Glomerular endothelial cell (primary cell): ENCODE measurements around the gene CCDC106. TPM values are rescaled to one million over a fixed set of nuclear protein-coding genes. Genes with fewer than 3 reads are reported as not detected.

Experiments used
- DNase-seq: peaks from one replicate; pipeline ENCODE4 v3.0.0-alpha.2; 2011; ENCODE audit warnings: low read depth, low spot score; ENCODE audit errors: extremely low read depth
- total RNA-seq: library from RNA; depleted of rRNA; stranded (reverse); fragments of >200 nt; gene quantifications from 2 replicates; pipeline ENCODE4 v1.2.3, GENCODE V29; 2015

CCDC106 gene
- total RNA-seq = 24.0 and 28.7 TPM in 2 replicates

GRCh38 chr19:55647732-55648584 lies at the start of gene CCDC106:
TSS of gene CCDC106 (plus strand) at chr19:55648212. CDS start at chr19:55649047, 835 bp downstream.
- DNase-seq = no peak

GRCh38 chr19:55598719-55599467 lies 49.1 kb upstream of the CCDC106 start:
- peak; percentile 64 for DNase-seq

DNA sequence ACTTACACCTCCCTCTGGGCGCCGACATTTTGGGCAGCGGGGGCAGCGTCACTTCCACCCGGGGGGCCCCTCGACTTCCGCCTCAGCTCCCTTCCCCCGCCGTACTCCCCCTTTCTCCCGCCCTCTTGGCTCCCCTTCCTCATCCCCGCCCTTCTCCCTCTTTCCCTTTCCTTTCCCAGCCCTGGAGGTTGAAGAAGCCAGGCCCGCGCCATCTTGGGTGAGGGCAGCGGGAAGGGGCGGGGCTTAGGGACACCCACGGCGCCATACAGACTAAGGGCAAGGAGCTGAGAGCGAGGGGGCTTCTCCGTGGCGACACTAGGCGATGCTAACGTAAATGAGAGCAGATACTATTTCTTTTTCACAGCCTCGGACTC lies 48.6 kb upstream of the CCDC106 start, which contains the start of gene FIZ1:
TSS of gene FIZ1 (minus strand) at position 50 of the 374 bp plus-strand sequence. CDS start 1,652 bp downstream, outside the sequence.
- DNase-seq = peak; percentile 93

GRCh38 chr19:55599842-55600661 lies 48.0 kb upstream of the CCDC106 start, which contains the start of gene ZNF524:
TSS of gene ZNF524 (plus strand) at chr19:55600288. CDS start at chr19:55602113, 1,825 bp downstream.
- DNase-seq = no peak

- DNase-seq = no peak
These were observed 47.4 kb upstream of the CCDC106 start for GRCh38 chr19:55600662-55601028.

DNA sequence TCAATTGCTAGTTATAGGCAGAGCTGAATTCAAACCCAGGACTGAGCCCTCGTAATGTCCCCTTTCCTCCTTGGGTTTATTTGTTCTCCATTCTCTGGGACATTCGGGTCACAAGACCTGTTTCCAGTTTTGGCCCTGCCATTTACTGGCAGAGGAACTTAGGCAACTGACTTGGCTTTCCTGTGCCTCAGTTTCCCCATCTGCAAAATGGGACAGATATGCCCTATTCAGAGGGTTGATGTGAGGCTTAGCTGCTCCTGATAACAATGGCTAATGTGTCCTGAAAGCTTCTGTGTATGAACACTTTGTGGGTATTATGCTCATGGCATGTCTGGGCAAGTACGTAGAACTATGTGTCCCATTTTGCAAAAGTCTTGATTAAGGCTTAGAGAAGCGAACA lies 46.9 kb upstream of the CCDC106 start:
- no peak for DNase-seq

DNA sequence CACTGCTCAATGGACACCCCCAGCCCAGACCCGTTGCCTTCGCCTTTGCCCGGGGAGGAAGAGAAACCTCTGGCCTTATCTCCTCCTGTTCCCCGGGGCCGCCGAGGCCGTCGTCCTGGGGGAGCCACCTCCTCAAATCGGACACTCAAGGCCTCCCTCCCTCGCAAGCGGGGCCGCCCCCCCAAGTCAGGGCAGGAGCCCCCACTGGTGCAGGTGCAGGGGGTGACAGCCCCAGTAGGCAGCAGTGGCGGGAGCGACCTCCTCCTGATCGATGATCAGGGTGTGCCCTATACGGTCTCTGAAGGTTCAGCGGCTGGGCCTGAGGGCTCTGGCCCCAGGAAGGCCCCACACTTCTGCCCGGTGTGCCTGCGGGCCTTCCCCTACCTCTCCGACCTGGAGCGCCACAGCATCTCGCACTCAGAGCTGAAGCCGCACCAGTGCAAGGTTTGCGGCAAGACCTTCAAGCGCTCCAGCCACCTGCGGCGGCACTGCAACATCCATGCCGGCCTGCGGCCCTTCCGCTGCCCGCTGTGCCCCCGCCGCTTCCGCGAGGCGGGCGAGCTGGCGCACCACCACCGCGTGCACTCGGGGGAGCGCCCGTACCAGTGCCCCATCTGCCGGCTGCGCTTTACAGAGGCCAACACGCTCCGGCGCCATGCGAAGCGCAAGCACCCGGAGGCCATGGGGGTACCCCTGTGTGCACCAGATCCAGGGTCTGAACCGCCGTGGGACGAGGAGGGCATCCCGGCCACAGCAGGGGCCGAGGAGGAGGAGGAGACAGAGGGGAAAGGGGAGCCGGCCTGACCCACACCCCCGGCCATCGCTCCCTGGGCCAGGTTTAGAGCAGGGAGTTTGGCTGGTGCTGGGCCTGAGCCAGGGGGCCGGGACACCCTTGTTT lies 45.7 kb upstream of the CCDC106 start:
- DNase-seq = no peak

- no peak for DNase-seq
These were observed 44.9 kb upstream of the CCDC106 start for GRCh38 chr19:55603115-55603514.

GRCh38 chr19:55603581-55604292 lies 44.3 kb upstream of the CCDC106 start:
- DNase-seq = no peak

- no peak for DNase-seq
These were observed 42.8 kb upstream of the CCDC106 start for GRCh38 chr19:55605207-55605636.

DNA sequence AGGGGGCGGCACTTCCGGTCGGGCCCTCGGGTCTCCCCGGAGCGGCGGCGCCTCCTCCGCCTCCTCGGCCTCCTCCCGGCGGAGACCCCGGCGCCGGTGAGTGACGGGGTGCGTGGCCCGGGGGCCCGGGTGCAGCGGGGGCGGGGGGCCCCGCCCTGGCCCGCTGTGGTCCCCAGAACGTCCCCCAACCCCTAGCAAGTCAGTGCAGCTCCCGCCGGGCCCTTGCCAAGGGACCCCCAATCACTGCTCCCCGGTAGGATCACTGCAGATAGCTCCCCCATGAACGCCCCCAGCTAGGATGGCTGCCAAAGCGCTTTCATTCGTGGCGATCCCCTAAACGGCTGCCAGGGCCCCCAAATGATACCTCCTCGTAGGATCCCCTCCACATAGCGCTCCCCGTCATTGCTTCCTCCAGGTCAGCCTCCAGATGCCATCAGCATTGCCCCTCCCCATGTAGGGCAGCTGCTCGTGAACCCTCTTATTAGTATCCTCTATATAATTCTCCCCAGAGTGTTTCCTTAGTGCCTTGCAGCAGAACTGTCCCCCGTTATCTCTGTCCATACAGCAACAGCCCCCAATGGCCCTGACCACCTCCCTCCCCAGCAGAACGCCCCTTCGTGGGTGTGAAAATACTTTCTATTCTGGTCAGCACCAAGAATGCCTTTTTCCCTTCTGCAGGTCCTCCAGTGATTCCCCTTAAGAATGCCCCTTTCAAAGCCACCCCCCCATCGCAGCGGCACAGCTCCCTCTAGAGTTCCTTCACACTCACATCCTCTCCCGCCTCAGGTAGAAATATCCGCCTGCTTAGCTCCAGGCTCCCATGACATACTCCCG lies 42.2 kb upstream of the CCDC106 start, which contains the start of gene ZNF865:
TSS of gene ZNF865 (plus strand) at position 11 of the 834 bp plus-strand sequence. CDS start 7,972 bp downstream, outside the sequence.
- DNase-seq = no peak

GRCh38 chr19:55606471-55606787 lies 41.6 kb upstream of the CCDC106 start:
- no peak for DNase-seq

- no peak for DNase-seq
These were observed 41.2 kb upstream of the CCDC106 start for GRCh38 chr19:55606817-55607216.

GRCh38 chr19:55609326-55609725 lies 38.7 kb upstream of the CCDC106 start:
- no peak for DNase-seq

- DNase-seq = no peak
These were observed 36.6 kb upstream of the CCDC106 start for GRCh38 chr19:55611300-55611982.

DNA sequence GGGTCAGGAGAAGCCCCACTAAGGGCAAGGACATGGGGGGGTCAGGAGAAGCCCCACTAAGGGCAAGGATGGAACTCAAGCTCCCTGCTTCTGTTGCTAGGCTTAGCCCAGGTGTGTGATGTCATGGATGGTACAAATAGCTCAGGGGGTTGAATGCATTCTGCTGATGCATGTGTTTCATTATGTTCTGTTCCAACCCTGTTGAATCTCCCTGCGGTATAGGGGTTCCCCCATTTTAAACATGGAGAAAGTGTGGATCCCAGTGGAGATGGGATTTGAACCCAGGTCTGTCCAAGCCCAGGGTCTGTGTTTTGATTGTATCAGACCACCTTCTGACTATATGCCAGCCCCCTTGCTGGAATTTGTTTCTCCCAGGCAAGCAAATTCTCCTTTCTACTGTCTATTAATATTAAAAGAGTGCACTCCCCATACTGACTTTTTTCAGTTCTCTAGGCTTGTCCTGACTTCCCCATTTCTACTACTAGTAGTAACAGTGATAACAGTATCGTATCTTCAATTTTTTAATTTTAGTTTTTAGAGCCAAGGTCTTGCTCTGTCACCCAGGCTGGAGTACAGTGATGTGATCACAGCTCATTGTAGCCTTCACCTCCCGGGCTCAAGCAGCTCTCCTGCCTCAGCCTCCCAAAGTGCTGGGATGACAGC lies 35.9 kb upstream of the CCDC106 start:
- DNase-seq = no peak

DNA sequence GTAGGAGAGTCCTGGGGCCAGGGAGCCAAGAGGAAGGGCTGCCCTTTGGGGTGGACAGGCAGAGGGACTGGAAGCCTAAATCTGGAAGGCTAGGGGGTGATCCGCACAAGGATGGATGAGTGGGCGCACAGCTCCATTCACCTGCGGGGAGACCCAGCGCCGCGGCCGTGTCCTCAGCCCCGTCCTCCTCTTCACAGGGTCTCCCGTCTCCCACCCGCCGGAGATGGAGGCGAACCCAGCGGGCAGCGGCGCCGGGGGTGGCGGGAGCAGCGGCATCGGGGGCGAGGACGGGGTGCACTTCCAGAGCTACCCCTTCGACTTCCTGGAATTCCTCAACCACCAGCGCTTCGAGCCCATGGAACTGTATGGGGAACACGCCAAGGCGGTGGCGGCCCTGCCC lies 34.6 kb upstream of the CCDC106 start:
- DNase-seq = no peak
